Amygdala (tissue), 56 donors: ENCODE data around the gene MARVELD2.
"Not testable (repeated sequence)": the region's sequence is repeated elsewhere in the genome, so short reads cannot be mapped to it uniquely, and the experiment has no call there.

Experiments
- DNase-seq, 56 donors: peaks; one replicate each; lab custom pipeline; 2025; lab: John Stamatoyannopoulos, UW

MARVELD2 gene

DNA sequence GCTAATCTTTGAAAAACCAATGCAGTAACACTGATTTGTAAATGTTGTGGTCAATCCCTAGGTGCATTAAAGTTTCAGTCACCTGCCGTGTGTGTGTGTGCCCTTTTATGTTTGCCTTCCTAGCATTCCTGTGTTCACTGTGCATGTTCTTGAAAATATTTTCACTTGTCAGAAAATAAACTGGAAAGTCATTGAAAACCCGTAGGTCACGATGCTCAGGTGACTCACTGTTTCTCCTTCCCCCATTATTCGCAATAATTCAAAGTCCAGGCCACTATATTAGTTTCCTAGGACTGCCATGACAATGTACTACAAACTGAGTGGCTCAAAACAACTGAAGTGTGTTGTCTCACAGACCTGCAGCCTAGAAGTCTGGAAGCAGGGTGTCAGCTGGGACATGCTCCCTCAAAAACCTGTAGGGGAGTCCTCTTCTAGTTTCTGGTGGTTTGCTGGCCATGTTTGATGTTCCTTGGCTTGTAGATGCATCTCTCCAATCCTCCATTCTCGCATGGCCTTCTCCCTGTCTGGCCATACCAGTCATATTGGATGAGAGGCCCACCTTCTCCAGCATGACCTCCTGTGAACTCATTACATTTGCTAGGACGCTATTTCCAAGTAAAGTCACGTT, 29.3 kb downstream of the MARVELD2 start:
- DNase-seq, result no peak

DNA sequence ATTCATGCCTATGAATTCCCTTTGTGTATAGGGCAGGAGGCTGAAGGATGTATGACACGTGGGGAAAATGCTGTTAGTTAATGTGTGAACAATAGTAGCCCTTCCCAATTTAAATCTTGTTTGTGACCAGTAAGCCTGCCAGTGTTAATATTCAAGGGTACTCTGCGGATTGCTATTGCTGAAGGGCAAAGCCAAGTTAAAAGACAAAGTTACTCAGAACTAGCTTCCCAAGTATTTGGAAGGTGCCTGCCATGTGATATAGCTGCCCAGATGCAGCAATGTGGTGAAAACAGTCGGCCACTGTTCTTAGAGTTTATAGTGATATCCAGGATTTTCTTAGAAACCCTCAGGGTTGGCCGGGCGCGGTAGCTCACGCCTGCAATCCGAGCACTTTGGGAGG, 34.6 kb downstream of the MARVELD2 start:
- no peak for DNase-seq

GRCh38 chr5:69450116-69450515, 35.2 kb downstream of the MARVELD2 start:
- no peak for DNase-seq

DNA sequence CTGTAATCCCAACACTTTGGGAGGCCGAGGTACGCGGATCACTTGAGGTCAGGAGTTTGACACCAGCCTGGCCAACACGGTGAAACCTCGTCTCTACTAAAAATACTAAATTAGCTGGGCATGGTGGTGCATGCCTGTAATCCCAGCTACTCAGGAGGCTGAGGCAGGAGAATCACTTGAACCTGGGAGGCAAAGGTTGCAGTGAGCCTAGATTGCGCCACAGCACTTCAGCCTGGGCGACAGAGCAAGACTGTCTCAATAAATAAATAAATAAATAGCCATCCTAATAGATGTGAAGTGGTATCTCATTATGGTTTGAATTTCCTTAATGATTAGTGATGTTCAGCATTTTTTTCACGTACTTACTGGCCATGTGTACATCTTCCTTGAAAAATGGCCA, 35.6 kb downstream of the MARVELD2 start:
- not testable (repeated sequence) for DNase-seq

DNA sequence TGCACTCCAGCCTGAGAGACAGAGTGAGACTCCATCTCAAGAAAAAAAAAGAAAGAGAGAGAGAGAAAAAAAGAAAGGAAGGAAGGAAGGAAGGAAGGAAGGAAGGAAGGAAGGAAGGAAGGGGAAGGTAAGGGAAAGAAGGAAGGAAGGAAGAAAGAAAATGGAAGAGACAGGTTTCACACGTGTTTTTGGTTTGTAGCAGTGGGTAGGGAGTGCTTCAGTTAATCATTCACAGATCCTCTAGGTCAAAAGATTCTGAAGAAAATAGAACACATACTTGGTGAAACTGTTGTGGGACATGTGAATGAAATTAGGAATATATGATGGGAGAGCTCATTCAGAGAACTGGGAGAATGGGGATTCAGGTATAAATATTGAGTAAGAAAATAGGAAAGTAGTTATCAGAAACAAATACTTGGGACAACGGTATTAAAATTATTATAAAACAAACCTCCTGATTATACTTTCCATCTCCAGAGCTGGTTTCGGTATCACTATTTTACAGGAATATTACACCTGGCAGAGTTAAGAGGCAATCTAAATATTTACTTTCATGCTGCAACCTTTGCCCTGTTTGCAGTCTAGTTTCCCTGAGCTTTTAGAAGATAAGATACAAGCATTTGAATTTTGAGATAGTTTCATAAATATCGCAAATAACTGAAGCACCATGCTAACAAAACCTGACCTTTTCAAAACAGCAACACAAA, 37.2 kb downstream of the MARVELD2 start:
- no peak for DNase-seq

- DNase-seq, result not testable (repeated sequence)
Measured at GRCh38 chr5:69453487-69453886, 38.6 kb downstream of the MARVELD2 start.

DNA sequence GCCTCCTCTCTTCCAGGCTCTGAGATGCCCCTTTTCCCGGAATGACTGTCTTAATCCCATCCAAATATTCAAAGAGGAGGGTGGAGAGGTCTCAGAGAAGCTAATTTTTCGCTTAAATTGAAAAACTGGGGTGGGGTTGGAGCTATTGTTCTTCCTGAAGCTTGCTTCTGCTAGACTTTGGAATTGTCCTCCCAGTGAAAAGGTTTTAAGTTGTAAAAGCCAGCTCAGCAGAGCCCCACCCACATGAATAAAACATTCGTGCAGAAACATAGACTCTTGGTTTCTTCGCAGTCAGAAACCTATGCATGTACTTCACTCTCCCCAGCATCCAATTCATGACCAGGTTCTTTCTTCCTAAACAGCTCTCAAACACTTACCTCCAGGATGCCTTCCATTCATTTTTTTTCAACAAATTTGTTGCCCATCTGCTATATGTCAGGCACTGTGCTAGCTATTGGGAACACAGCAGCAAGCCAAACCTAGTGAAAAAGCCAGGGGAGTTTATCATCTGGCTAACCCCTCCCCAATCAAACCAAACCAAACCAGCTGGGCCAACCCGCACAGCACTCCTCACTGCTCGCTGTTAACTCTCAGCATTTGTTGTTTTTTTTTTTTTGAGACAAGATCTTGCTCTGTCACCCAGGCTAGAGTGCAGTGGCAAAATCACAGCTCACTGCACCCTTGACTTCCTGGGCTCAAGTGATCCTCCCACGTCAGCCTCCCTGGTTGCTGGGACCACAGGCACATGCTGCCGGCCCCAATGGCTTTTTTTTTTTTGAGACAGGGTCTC, 39.7 kb downstream of the MARVELD2 start:
- DNase-seq, result no peak

DNA sequence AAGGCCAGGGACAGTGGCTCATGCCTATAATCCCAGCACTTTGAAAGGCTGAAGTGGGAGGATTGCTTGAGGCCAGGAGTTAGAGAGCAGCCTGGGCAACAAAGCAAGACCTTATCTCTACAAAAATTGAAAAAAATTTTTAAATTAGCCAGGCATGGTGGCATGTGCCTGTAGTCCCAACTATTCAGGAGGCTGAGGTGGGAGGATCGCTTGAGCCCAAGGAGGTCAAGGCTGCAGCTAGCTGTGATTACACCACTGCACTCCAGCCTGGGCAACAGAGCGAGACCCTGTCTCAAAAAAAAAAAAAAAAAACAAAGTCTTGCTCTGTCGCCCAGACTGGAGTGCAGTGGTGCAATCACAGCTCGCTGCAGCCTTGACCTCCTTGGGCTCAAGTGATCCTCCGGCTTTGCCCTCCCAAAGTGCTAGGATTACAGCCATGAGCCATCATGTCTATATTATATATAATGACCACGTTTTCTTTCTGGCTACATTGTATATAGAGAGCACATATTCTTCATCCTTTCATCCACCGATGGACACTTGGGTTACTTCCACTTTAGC, 40.6 kb downstream of the MARVELD2 start:
- DNase-seq, result not testable (repeated sequence)

DNA sequence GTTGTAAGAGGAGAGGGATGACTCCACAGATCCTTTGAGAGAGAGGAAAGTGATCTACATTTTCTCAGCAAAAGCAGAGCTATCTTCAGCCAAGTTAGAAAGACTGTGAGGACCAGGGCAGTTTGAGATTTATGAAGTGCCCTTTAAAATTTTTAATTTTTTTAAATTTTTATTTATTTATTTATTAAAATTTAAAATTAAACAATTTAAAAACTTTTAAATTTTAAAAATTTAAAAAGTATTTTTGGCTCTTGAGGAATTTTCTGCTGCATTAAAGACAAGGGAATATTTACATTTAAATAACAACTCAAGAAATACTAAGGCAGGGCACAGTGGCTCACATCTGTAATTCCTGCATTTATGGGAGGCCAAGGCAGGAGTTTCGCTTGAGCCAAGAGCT, 47.3 kb downstream of the MARVELD2 start:
- no peak for DNase-seq

- DNase-seq, result not testable (repeated sequence)
Measured at GRCh38 chr5:69466375-69466774, 51.5 kb downstream of the MARVELD2 start.

GRCh38 chr5:69467442-69468225, 52.7 kb downstream of the MARVELD2 start:
- DNase-seq, result no peak

DNA sequence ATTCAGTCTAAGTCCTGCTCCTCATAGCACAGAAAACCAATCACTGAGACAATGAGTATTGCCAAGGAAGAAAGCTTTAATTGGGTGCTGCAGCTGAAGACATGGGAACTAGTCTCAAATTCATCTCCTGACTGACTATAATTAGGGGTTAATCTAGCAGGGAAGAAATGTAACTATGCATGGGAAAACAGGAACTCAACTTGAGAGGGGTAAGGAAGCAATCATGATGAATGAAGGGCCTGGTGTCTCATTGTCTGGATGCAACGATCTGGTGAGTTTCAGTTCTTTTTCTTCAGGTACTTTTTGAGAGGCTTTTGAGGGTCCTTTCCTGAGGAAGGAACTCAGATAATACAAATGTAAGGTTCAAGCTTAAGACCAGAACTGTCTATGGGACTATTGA, 53.7 kb downstream of the MARVELD2 start:
- DNase-seq, result no peak

- DNase-seq, result not testable (repeated sequence)
Measured at GRCh38 chr5:69471516-69471915, 56.6 kb downstream of the MARVELD2 start.

- DNase-seq, result not testable (repeated sequence)
Measured at GRCh38 chr5:69472535-69473143, 57.7 kb downstream of the MARVELD2 start.

DNA sequence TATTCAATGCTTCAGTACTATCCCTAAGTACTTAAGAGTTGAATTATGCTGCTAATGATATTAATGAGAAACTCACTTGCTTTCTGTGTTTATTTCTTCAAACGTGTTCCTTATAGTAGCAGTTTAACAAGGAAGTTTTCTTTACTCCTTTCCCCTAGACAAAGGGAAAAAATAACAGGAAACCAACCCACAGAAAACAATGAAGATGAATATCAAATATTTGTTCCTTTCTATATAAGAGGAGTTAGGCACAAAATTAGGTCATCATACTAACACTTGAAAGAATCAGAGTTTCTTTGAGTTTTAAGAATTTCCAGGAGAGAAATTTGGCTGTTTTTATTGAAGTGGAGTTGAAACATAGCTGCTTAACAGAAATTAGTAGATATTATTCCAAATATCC, 62.3 kb downstream of the MARVELD2 start:
- DNase-seq, result no peak

GRCh38 chr5:69478296-69478695, 63.4 kb downstream of the MARVELD2 start:
- DNase-seq, result not testable (repeated sequence)

- DNase-seq, result no peak
Measured at GRCh38 chr5:69484891-69485290, 70.0 kb downstream of the MARVELD2 start.

GRCh38 chr5:69485471-69485870, 70.6 kb downstream of the MARVELD2 start:
- DNase-seq, result no peak

DNA sequence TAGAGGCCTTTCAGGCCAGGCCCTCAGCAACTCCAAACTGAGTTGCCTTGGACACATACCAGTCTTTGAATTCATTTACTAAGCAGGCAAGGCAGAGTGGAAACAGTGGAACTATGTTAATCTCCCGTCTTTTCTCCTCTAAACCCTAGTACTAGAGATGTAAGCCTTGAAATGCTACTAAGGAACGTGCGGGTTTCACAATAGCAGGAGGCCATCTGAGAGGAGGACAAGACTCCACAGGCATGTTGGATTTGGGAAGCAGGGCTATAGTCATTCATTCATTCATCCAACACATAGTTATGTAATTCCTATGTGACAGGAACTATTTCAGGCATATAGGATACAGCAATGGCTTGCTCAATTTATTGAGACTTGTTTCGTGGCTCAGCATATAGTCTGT, 74.3 kb downstream of the MARVELD2 start:
- no peak for DNase-seq

DNA sequence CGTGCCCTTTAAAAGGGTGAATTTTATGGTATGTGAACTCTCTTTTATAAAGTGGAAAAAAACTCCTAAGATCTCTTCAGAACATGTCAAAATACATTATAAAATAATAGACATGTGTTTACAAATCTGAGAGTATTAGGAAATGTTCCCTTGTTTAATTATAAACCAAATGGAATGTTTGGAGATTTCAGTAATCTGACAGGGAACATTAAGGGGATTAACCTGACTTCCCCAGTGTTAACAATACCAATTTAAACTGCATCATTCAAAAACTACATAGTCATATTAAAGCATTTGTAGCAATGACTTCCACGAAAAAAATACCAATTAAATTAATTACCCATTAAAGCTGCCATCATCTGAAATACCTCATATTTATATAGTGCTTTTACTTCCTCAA, 76.1 kb downstream of the MARVELD2 start:
- no peak for DNase-seq
